Measurements from ENCODE around the gene FAXDC2.
"Not testable (repeated sequence)": the region's sequence is repeated elsewhere in the genome, so short reads cannot be mapped to it uniquely, and the experiment has no call there.

Gene FAXDC2

DNA sequence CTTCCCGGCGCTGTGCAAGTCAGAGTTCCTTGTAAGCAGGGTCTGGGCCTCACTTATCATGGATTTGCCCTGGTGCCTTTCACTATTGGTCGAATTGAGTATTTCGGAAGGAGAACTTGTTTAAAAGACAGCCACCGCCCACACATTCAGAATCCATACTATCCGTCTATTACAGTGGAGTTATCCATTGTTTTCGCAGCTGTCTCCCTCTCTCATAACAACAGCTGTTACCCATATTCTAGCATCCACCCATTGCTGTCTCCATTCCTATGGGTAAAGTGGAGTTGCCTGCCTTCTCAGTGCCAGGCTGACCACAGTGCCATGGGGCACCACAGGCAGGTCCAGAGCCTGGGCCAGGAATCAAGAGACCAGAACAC lies 20.2 kb downstream of the FAXDC2 start:
- DNase-seq (ENCODE audit: low spot score) = no peak

DNA sequence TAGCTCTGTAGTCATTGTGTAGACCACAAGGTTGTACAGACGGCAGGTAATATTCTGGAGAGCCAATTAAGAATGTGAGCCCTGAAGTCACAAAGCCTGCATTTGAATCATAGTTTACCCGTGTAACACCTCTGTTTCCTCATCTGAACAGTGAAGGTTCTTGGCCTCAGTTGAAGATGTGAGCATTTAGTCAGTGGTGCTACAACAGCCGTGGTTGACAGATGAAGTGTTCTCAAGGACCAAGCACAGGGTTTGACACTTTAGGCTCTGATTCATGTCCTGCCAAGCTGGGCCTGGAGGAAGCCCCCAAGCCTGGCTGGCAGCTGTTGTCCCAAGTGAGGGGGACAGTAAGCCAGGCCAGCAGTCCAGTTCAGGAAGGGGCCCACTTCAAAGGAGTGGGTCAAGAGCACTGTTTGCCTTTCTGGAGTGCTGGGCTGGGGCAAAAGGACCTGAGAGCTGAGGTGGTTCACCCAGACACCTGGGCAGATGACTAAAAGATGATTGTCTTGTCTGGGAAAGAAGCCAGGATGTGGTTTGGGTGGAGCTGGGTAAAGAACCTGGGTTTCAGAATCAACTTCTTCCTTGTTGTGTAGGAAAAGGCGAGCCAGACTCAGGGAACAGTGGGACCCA lies 20.7 kb downstream of the FAXDC2 start:
- DNase-seq (ENCODE audit: low spot score) = no peak

DNA sequence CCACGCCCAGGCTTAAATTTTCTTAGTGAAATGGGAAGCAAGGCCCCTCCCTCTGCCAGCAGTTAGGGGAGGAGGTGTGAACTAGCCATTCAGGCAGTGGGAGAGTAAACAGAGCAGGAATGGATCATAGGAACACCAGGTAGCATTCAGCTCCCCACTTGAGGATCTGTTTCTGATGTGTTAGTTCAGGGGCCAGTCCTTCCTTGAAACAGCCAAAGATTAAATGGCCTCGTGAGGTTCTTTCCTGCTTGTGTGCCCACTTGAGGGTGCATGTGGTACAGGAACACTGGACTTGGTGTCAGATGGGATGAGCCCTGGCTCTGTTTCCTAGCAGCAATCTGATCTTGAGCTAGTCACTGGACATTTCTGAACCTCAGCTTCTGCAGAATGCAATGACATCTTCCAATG lies 21.2 kb downstream of the FAXDC2 start:
- DNase-seq (ENCODE audit: low spot score) = no peak

DNA sequence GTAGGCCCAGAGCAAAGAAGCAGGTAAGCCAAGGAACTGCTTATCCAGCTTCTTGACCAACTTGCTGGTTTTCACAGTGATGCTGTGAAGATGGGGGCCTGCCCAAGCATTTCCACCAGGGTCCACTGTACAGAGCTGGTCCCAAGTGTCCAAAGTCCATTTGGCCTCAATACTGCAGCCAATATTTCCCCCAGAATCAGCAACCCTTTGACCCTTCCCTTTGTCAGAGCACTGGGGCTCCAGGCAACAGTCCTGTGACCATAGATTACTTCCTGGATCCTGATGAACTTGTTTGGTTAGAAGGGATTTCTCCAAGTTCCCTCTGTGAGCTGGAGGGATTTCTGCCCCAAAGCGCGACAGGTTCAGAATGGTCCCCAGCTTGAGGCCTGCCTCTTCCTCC lies 26.3 kb downstream of the FAXDC2 start:
- no peak for DNase-seq (ENCODE audit: low spot score)

DNA sequence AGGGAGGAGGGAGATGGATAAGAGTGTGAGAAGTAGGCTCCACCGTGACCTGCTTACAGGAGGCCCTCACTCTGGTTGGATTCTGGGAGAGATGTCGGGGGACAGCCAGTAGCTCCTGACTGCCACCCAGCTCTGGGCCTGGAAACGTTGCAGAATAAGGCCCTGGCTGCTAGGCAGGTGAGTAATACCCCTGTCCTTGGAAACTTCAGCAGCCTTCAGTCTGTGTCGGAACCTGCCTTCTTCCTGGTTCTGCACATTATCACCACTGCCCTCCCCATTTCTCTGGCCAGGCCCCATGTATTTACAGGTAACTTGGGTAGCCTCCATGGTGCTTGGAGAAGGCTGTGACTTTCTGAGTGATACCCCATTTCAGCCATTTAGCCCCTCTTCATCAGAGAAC lies 26.8 kb downstream of the FAXDC2 start:
- no peak for DNase-seq (ENCODE audit: low spot score)

DNA sequence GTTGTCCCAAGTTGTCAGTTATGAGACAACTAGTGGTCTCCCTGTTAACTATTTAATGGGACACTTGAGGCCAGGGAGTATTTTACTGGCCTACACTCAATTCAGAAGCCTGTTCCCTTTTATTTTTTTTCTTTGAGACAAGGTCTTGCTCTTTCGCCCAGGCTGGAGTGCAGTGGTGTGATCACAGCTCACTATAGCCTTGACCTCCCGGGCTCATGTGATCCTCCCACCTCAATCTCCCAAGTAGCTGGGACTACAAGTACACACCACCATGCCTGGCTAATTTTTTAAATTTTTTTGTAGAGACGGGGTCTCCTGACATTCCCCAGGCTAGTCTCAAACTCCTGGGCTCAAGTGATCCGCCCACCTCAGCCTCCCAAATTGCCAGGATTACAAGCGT lies 27.5 kb downstream of the FAXDC2 start:
- DNase-seq (ENCODE audit: low spot score) = not testable (repeated sequence)

DNA sequence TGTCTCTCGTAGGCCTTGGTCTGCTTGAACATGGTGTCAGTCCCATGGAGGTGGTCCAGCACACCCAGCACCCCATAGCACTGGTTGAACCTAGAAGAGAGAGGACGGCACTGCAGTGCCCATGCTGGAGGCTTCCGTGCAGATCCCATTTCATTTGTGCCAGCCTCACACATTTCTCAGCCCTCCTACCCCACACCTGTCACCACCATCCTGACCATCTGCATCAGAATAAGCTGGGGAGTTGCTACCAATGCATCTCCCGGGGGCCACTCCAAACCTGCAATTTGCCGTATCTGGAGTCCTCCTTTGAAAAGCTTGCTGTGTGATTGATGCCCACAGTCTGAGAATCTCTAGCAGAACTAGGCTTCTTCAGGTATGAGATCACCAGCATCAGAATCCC lies 30.0 kb downstream of the FAXDC2 start:
- DNase-seq (ENCODE audit: low spot score) = no peak

DNA sequence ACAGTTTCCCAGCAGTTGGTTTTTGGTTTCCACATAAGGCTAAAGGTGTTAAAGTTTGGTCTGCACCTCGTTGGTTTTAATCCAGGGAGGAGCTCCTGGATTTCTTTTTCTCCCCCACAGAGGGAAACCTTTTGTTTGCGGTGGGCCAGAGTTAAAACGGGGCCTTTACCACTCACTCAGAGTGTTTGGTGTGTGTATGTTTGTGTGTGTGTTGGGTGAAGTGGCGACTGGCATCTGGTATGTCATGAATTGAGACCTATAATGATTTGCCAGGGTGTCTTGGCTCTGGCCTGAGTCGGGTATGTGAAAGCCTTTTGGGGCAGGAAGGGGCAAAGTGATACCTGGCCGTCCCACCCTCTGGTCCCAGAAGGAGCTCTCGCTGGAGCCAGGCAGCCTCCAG lies 30.9 kb downstream of the FAXDC2 start:
- DNase-seq (ENCODE audit: low spot score) = no peak

DNA sequence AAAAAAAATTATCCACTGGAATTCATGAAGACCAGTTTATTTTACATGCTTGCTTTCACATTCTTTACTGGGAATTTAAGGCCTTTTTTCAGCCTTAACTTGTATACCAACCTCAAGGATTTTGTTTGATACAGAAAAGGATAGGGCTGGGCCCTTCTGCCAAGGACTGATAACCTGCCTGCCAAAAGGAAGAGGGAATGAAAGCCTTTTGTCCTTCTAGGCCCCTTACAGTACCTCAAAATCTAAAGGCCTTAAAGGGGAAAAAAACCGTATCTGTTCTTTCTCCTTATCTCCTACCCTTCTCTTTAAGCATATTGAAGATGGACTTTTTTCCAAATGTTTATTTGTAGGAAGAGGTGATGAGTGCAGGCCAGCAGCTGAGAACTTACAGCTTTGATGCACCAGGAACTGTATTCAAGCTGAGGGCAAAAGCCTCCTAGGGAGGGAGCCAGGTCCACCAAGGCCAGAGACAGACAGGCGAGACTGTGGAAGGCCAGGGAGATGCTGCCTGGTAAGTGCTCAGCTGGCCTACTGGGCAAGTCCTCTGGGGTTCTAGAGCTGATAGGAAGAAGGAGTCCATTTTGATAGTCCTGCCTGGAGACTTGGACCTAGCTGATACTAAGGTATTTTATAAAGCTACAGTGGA lies 31.8 kb downstream of the FAXDC2 start:
- DNase-seq (ENCODE audit: low spot score) = no peak

DNA sequence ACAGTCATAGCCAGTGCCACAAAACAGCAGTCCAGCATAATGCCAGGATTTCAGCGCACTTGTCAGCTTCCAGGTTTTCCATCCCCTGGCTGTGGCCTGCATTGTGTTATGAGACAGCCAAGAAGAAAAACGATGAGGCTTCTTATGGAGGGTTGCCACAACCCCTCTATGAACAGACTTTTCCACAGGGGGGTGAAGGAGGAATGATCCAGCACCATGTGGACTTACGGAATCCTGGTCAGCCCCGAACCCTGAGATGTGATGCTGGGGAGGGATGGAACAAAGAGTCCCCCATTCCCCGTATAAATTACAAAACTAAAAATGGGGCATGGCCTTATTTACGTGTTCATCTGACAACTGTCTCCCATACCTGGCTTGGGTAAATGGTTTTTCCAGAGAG lies 32.6 kb downstream of the FAXDC2 start:
- no peak for DNase-seq (ENCODE audit: low spot score)

DNA sequence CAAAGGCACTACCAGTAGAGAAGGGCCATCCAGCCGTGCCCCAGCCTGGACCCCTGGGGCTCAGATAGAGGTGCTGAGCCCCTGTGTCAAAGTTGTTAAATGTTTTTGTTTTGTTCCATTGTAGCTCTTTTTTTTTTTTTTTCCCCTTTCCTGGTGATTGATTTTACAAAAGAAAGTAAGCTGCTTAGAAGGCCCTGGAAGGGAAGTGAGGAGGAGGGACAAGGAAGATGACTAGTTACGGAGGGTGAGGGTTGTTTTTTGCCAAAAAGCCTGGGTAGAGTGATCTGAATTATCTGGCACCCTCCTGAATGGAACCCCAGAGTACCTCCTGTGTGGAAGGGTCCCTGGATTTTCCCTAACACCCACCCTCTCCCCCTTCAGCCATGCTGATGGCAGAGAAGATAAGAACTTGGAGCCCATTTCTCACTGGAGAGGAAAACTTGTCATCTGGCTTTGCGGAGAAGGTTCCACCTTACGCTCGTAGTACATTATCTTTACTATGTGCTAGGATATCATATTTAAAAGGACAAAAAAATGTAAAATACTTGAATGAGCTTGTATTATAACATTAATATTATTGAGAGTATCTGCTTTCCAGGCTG lies 33.4 kb downstream of the FAXDC2 start:
- DNase-seq (ENCODE audit: low spot score) = no peak

DNA sequence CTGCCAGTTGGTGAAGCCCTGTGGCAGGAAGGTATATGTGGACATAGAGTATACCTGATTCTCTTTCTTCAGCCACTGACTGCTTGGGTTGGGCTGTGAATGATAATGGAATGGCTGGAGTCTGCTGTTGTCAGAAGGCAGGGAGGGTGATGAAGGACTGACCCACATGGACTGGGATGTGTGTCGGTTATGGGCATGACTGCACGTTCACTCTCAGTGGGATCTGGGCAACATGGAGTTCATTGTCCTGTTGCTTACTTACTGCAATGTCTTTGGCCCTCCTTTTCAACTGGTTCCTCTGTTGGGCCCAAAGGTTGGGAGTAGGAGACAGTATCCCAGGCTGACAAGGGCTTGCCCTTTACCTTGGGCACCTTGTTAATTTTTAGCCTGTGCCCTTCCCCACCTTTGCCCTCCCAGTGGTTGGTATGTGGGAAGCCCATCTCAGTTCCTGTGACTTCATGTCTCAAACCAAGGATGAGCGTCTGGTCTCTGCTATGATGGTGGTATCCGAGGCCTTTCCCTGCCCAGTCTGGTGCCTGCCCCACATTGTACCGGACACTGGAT lies 34.6 kb downstream of the FAXDC2 start:
- DNase-seq (ENCODE audit: low spot score) = no peak

DNA sequence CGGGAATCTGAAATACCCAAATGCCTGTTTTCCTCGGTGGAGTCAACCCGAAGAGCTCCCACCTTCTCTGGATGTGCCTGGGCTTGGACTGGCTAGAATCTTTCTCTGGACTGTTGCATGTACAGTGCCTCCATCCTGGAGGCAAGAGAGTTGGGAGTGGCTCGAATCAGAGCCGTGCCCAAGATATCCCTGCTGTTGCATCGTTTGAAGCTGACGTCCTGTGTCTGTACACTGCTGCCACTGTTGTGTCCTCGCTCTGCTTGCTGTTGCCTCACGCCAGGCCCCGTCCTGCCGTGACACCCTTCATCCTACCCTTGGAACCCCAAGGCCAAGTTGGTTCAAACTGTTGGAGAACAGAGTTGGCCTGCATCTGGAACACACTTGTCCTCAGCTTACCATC lies 35.4 kb downstream of the FAXDC2 start:
- no peak for DNase-seq (ENCODE audit: low spot score)

DNA sequence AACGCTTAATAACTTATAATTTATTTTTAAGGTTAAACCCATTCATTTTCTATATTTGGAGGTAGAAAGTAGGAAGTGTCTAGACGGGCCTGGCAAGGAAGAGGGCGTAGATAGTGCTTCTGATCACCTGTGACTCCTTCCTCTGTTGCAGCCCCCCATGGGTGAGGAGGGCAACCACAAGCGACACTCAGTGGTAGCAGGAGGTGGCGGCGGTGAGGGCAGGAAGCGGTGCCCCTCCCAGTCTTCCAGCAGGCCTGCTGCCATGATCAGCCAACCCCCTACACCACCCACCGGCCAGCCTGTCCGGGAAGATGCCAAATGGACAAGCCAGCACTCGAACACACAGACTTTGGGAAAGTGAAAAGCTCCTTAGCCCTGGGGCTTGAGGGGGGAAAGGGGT lies 36.7 kb downstream of the FAXDC2 start:
- DNase-seq (ENCODE audit: low spot score) = no peak

DNA sequence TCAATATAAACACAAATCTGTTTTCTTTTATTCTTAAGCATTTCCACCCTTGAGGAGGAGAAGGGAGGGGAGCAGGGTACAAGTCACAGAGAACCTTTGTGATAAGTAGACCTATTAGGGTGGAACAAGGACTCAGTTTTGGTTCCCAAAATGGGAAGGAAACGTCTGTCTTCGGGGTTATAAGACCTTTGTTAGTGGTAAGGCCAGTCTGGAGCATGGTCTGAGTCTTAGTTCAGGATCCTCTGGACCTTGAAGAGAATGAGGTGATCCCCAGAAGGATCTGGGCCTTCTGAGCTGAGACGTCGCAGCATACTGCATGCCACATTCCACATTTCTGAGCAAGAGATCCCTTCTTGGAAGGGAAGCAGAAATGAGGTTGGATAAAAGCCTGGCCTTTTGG lies 37.2 kb downstream of the FAXDC2 start:
- DNase-seq (ENCODE audit: low spot score) = no peak

DNA sequence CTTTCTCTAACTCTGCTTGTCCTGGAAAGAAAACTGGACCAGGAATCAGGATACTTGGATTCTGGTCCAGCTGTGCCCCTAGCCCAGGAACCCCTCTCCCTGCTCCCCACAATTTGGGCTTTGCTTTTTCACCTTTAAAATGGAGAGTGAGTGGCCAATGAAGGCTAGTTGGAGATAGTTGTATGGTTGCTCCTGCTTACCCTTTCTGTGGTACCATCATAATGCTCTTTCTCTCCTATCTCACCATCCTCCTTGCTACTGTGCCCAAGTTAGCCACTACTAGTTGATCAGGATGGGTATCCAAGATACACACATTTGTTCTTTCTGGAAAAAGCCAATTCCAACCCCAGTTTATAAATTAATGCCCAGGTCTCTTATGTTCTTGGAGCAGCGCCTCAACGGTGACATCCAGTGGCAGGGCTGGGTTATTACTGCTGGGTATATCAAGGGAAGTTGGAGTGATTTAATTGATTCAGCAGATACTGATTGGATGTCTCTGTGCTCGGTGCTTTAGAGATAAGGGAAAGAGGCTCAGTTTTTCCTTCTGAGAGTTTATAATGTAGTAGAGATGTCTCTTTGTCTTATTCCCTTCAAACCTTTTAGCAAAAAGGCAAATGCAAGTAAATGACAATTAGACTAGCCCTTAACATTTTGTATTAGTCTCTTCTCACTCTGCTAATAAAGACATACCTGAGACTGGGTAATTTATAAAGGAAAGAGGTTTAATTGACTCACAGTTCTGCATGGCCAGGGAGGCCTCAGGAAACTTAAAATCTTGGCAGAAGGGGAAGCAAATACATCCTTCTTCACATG lies 38.5 kb downstream of the FAXDC2 start:
- peak; percentile 55 for DNase-seq (ENCODE audit: low spot score)

DNA sequence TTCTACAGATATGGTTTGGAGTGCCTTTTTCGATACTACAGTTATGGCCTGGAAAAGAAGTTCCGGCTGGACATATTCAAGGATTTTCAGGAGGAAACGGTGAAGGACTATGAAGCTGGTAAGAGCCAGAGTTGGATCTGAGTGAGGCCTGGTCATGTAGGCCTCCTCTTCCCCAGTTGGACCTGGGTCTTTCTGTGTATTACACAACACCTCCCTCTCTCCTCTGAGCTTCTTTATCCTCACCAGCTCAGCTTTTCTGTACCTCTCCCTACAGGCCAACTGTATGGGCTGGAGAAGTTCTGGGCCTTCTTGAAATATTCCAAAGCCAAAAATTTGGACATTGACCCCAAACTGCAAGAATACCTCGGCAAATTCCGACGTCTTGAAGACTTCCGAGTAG lies 39.2 kb downstream of the FAXDC2 start:
- DNase-seq (ENCODE audit: low spot score) = no peak

DNA sequence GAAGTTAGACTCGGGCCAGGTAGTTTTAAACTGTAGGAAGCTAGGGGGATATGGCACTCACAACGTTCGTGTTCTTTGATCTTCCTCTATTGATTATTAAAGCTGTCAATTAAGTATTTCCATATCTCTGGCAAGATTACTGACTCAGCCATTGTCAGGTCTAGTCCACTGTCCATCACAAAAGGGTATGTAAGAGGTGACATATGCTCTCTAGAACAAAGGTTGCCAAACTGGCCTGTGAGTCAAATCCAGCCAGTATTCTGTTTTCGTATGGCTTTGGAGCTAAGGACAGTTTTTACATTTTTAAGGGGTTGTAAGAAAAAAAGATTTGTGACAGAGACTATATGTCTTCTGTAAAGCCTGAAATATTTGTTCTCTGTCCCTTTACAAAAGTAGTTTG lies 44.2 kb downstream of the FAXDC2 start:
- no peak for DNase-seq (ENCODE audit: low spot score)

DNA sequence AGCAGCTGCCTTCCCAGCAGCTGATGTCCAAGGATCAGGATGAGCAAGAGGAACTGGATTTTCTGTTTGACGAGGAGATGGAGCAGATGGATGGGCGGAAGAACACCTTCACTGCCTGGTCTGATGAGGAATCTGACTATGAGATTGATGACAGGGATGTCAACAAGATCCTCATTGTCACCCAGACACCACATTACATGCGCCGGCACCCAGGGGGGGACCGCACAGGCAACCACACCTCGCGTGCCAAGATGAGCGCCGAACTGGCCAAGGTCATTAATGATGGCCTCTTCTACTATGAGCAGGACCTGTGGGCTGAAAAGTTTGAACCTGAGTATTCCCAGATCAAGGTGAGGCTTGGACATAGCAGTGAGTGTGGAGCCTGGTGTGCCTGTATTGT lies 48.4 kb downstream of the FAXDC2 start:
- DNase-seq (ENCODE audit: low spot score) = no peak

DNA sequence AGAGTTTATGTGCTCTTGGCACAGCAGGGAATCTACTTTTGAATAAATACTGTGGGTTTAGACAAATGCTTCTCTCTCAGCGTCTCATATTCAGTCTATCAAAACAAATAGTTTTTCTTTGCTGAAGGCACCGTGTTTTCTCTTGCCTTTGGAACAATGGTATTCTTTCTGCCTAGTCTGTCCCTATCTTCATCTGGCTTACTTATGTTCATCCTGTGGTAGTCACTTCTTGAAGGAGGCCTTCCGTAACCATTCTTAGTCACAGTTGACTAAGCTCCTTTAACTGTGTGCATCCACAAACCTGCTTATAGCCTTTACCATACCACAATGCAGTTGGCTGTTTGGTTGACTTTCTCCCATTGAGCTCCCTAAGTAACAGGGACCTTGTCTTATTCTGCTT lies 49.3 kb downstream of the FAXDC2 start:
- DNase-seq (ENCODE audit: low spot score) = no peak

DNA sequence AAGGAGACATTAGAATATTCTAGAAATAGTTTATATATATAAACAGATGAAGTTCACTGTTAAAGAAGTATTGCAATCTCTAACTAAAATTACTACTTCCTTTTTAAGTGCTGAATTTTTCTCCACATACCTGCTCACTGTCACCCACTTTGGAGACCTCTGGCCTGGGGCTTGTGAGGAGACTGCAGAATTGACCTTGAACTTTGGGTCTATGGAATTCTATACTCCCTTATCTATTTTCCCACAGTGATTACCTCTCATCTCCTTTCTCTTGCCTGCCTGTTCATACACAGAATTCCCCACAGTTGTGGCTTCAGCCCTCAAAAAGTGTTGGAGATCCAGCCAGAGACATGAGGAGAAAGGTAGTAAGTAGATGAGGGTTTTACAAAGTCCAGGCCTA lies 49.8 kb downstream of the FAXDC2 start:
- DNase-seq (ENCODE audit: low spot score) = no peak

DNA sequence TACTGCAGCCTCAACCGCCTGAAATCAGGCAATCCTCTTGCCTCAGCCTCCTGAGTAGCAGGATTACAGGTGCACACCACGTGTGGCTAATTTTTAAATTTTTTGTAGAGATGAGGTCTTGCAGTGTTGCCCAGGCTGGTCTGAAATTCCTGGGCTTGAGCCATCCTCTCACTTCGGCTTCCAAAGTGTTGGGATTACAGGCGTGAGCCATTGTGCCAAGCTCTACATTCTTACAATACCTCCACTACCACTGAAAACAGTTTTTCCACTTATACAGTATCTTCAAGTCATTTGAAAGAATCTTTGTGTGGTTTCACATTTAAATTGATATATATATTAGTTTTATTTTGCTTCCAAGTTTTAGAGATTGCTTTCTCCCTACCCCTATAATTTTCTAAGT lies 52.6 kb downstream of the FAXDC2 start:
- no peak for DNase-seq (ENCODE audit: low spot score)

DNA sequence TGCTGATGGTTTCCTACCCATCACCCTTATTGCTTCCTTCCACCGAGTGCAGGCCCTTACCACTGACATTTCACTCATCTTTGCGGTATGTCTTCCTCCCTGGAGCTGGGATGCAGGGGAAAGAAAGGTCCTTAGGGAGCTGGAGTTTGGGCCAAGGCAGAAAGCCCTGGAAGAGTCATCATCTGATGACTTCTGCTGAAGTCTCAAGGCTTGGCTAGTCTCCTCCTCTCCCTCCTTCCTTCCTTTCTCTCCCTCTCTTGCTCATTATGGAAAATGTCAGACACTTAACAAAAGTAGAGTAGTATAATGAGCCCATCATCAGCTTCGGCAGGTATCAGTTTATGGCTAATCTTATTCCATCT lies 55.2 kb downstream of the FAXDC2 start:
- no peak for DNase-seq (ENCODE audit: low spot score)

All from ecto neural progenitor cell (in vitro differentiated cells).